B cell (primary cell): ENCODE results near the gene RPL18. TPM values are rescaled to one million over a fixed set of nuclear protein-coding genes. Genes with fewer than 3 reads are reported as not detected.

ENCODE experiments used
- ATAC-seq: fragments of 200-7000 bp; cut with Tn5 transposase; one replicate; pipeline ENCODE4 v1.10.0; 2021; ENCODE audit warnings: low read depth, mild to moderate bottlenecking, moderate number of reproducible peaks, moderate library complexity
- CTCF ChIA-PET: fragments of 350-600 bp; sonication (Branson Sonifier 250); formaldehyde crosslinking; loops from one replicate; lab custom pipeline; 2021; ENCODE audit warnings: antibody characterized with exemption, inconsistent platforms; lab: Charles Lee
- POLR2A ChIA-PET: fragments of 350-600 bp; sonication (Branson Sonifier 250); formaldehyde crosslinking; loops from one replicate; lab custom pipeline; 2021; ENCODE audit warnings: antibody characterized with exemption; lab: Charles Lee
- DNase-seq: peaks from one replicate; pipeline ENCODE4 v3.0.0; 2013
- H2AFZ ChIP-seq: 2 replicates; pipeline ENCODE4 v1.6.1; 2012; ENCODE audit warnings: mild to moderate bottlenecking, low read depth, low read length; ENCODE audit not compliant: insufficient read depth, poor library complexity, severe bottlenecking
- H3K27ac ChIP-seq, 2 donors: 1 replicate in 1 of 2; 2 replicates in 1 of 2; pipeline ENCODE4 v1.5.1; 2012 to 2013; ENCODE audit warnings: low read length in 2 of 2, mild to moderate bottlenecking in 2 of 2, moderate library complexity in 1 of 2
- H3K27me3 ChIP-seq, 4 experiments: fragments of 200-600 bp in 1 of 4; sonication (generic) in 1 of 4; replicated peaks in 1 of 4; 1 replicate in 2 of 4; 2 replicates in 2 of 4; pipeline versions ENCODE4 v1.6.1 to v1.7.0; 2013 to 2016; ENCODE audit warnings: low read length in 3 of 4, mild to moderate bottlenecking in 2 of 4, mixed read lengths in 1 of 4, moderate library complexity in 1 of 4; ENCODE audit not compliant: insufficient read depth in 4 of 4, control insufficient read depth in 3 of 4; ENCODE audit errors: control extremely low read depth in 1 of 4
- H3K36me3 ChIP-seq, 2 experiments: replicated peaks in 1 of 2; 1 replicate in 1 of 2; 2 replicates in 1 of 2; pipeline versions ENCODE4 v1.6.1 to v1.7.1; 2013; ENCODE audit warnings: low read length in 1 of 2; ENCODE audit not compliant: insufficient read depth in 2 of 2, control insufficient read depth in 1 of 2; ENCODE audit errors: control extremely low read depth in 1 of 2, extremely low read depth in 1 of 2
- H3K4me1 ChIP-seq, 2 donors: fragments of 200-600 bp in 1 of 2; sonication (generic) in 1 of 2; 1 replicate in 1 of 2; 2 replicates in 1 of 2; pipeline versions ENCODE4 v1.5.1 to v1.6.1; 2013 to 2017; ENCODE audit warnings: low read length in 2 of 2; ENCODE audit not compliant: control insufficient read depth in 2 of 2, insufficient read depth in 2 of 2
- H3K4me2 ChIP-seq: replicated peaks from 2 replicates; pipeline ENCODE3; 2012; ENCODE audit warnings: mild to moderate bottlenecking, low read depth, low read length; ENCODE audit not compliant: poor library complexity, severe bottlenecking
- H3K4me3 ChIP-seq, 5 experiments: fragments of 200-600 bp in 1 of 5; sonication (generic) in 1 of 5; 1 replicate in 3 of 5; 2 replicates in 2 of 5; pipeline versions ENCODE4 v1.5.1 to v1.7.0; 2011 to 2016; ENCODE audit warnings: low read length in 4 of 5, mild to moderate bottlenecking in 4 of 5, low read depth in 2 of 5, control low read depth in 1 of 5, moderate library complexity in 1 of 5; ENCODE audit not compliant: insufficient read depth in 1 of 5; ENCODE audit errors: control extremely low read depth in 1 of 5, extremely low read depth in 1 of 5
- H3K79me2 ChIP-seq: fragments of 200-600 bp; sonication (generic); one replicate; pipeline ENCODE4 v1.6.0; 2016; ENCODE audit warnings: low read length; ENCODE audit not compliant: control insufficient read depth, insufficient read depth
- H3K9ac ChIP-seq: fragments of 200-600 bp; sonication (generic); 2 replicates; pipeline ENCODE4 v1.6.1; 2017; ENCODE audit warnings: mild to moderate bottlenecking, low read length, moderate library complexity
- H3K9me3 ChIP-seq, 3 donors: one replicate each; pipeline versions ENCODE4 v1.6.1 to v1.7.1; 2013; ENCODE audit warnings: low read length in 2 of 3; ENCODE audit not compliant: control insufficient read depth in 2 of 3, insufficient read depth in 1 of 3; ENCODE audit errors: control extremely low read depth in 1 of 3
- H4K20me1 ChIP-seq: 2 replicates; pipeline ENCODE4 v1.6.0; 2012; ENCODE audit warnings: mild to moderate bottlenecking, low read length; ENCODE audit not compliant: insufficient read depth, control insufficient read depth, poor library complexity, severe bottlenecking
- H3K27ac Mint-ChIP-seq: one replicate; pipeline ENCODE4 v1.8.0; 2021; ENCODE audit warnings: mixed read lengths
- H3K27me3 Mint-ChIP-seq: one replicate; pipeline ENCODE4 v1.8.0; 2021; ENCODE audit warnings: mixed read lengths
- H3K4me1 Mint-ChIP-seq: one replicate; pipeline ENCODE4 v1.8.0; 2021; ENCODE audit warnings: mixed read lengths
- H3K4me3 Mint-ChIP-seq: one replicate; pipeline ENCODE4 v1.8.0; 2021; ENCODE audit warnings: mixed read lengths
- H3K9me3 Mint-ChIP-seq: one replicate; pipeline ENCODE4 v1.8.0; 2022; ENCODE audit warnings: mixed read lengths; ENCODE audit not compliant: insufficient read depth
- EZH2 ChIP-seq: IDR thresholded peaks from 2 replicates; pipeline ENCODE4 v1.6.1; 2012; ENCODE audit warnings: borderline replicate concordance, low read depth, mild to moderate bottlenecking, moderate library complexity, low read length; ENCODE audit not compliant: insufficient read depth, poor library complexity, severe bottlenecking
- WGBS: methylation state at CpG from one replicate; pipeline ENCODE4 v1.1.5; 2013; ENCODE audit warnings: missing lambda C conversion rate; ENCODE audit not compliant: insufficient coverage; 5-methylcytosine and 5-hydroxymethylcytosine counted together
- intact Hi-C: fragments of 100-400 bp; cut with micrococcal nuclease; formaldehyde crosslinking; loops from one replicate; pipeline ENCODE4 v1.10.0; 2022
- polyA plus RNA-seq: library from polyadenylated mRNA; depleted of rRNA; stranded (reverse); fragments of >200 nt; gene quantifications from 2 replicates; pipeline ENCODE4 v1.2.3, GENCODE V29; 2012
- total RNA-seq, 2 donors: library from RNA; stranded (reverse); fragments of 120-200 nt in 1 of 2; gene quantifications; 1 replicate in 1 of 2; 2 replicates in 1 of 2; pipeline versions ENCODE4 v1.2.3 to v1.2.4, GENCODE V29; 2013 to 2022
- TF ChIP-seq, protein P1 (sequence below): fragments of 200-600 bp; IDR thresholded peaks from one replicate; pipeline ENCODE4 v1.8.0; 2022; ENCODE audit warnings: antibody characterized with exemption, mild to moderate bottlenecking

The RPL18 gene
- total and polyA plus RNA-seq, 2 donors (not counting 1 experiment from before 2014, with no cell fraction given) = 2,248 to 4,393 TPM

- Histone ChIP-seq H3K9me3 (peaks cover 0 to 3% (median 0%) of the 10 kb centered on the region in 3 donors), H2AFZ (no peak overlapping the region), H4K20me1 (no peaks in the 10 kb centered on the region), H3K9ac (no peak overlapping the region), H3K36me3 (no peaks in the 10 kb centered on the region), H3K27me3 (peaks cover 0 to 7% (median 4%) of the 10 kb centered on the region in 4 experiments), H3K4me3 (no peak overlapping the region), H3K4me2 (no peak overlapping the region), H3K27ac (no peak overlapping the region), H3K79me2 (no peaks in the 10 kb centered on the region), H3K4me1 (peaks cover 4 to 11% of the 10 kb centered on the region in 2 donors)
- Mint-ChIP-seq H3K27ac (no peak overlapping the region), H3K4me3 (no peak overlapping the region), H3K27me3 (peaks cover 8% of the 10 kb centered on the region), H3K9me3 (no peaks in the 10 kb centered on the region), H3K4me1 (peaks cover 8% of the 10 kb centered on the region)
- intact Hi-C loops = no loop called here
- TF ChIP-seq EZH2 = no peak
- no peak for ATAC-seq
- no peak for DNase-seq
- ChIA-PET POLR2A (no interaction called here), CTCF (interaction anchor here (1.3 to 2.1 kb wide), 2 partner anchors 33 to 85 kb away, joined by 4 read pairs; no protein-coding TSS in a partner anchor)
- 91% methylated on average over 5 of the region's 5 CpGs for WGBS
Measured at GRCh38 chr19:48591021-48591420, 28.0 kb downstream of the RPL18 start.

DNA sequence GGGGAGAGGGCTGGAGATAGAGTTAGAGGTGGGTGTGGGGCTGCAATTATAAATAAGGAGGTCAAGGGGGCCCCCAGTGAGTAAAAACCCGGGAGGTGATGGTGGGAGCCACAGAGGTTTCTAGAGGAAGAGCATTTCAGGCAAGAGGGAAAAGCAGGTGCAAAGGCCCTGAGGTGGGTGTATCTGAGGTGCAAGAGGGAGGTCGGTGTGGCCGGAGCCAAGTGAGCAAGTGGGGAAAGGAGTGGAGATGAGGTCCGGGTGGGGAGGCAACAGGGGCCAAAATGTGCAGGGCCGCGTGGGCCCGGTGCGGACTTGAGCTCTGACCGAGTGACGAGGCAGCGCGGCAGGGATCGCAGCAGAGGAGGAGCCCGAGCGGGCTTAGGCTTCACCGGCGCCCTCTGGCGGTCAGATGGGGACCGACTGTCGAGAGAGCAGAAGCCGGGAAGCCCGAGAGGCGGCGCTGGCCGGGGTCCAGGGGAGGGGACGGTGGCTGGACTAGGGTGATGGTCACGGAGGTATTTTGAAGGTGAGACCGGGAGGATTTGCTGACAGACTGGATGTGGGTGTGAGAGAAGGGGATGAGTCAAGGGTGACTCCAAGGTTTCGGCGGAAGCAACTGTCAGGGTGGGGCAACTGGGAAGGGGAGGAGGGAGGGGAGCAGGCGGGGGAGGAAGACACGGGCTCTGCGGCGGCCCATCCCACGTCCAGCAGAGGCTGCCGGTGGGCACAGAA lies 30.1 kb downstream of the RPL18 start:
- H3K9ac ChIP-seq = peak overlapping the region; percentile 46
- peaks cover 0 to 14% (median 0%) of the 10 kb centered on the region in 3 donors for H3K9me3 ChIP-seq
- H3K27me3 Mint-ChIP-seq = peaks cover 14% of the 10 kb centered on the region
- H3K27ac Mint-ChIP-seq = no peak overlapping the region
- TF ChIP-seq EZH2 = no peak
- TF ChIP-seq, protein P1, sequence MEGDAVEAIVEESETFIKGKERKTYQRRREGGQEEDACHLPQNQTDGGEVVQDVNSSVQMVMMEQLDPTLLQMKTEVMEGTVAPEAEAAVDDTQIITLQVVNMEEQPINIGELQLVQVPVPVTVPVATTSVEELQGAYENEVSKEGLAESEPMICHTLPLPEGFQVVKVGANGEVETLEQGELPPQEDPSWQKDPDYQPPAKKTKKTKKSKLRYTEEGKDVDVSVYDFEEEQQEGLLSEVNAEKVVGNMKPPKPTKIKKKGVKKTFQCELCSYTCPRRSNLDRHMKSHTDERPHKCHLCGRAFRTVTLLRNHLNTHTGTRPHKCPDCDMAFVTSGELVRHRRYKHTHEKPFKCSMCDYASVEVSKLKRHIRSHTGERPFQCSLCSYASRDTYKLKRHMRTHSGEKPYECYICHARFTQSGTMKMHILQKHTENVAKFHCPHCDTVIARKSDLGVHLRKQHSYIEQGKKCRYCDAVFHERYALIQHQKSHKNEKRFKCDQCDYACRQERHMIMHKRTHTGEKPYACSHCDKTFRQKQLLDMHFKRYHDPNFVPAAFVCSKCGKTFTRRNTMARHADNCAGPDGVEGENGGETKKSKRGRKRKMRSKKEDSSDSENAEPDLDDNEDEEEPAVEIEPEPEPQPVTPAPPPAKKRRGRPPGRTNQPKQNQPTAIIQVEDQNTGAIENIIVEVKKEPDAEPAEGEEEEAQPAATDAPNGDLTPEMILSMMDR = peak; percentile 94
- peak overlapping the region in 4 of 5 experiments; percentile 14 to 56 (median 48) for H3K4me3 ChIP-seq
- H2AFZ ChIP-seq = peak overlapping the region; percentile 67
- no peaks in the 10 kb centered on the region for H3K36me3 ChIP-seq
- H3K4me3 Mint-ChIP-seq = peak overlapping the region; percentile 82
- DNase-seq (peak; percentile 89), ATAC-seq (peak; percentile 91)
- ChIA-PET POLR2A (interaction anchor here (0.6 to 0.7 kb wide), 2 partner anchors 75 to 185 kb away, joined by 3 to 4 read pairs; no protein-coding TSS in a partner anchor), CTCF (interaction anchor here (0.7 to 5.0 kb wide), 24 partner anchors 9 to 626 kb away, joined by 3 to 40 read pairs (median 4); partner anchors contain the start of genes FAM83E and SPACA4)
- peaks cover 12% of the 10 kb centered on the region for H3K4me1 Mint-ChIP-seq
- 5% methylated on average over 36 of the region's 36 CpGs for WGBS
- H4K20me1 ChIP-seq = no peaks in the 10 kb centered on the region
- H3K4me1 ChIP-seq = peaks cover 4 to 15% of the 10 kb centered on the region in 2 donors
- H3K27ac ChIP-seq = no peak overlapping the region
- H3K9me3 Mint-ChIP-seq = no peaks in the 10 kb centered on the region
- peak overlapping the region; percentile 67 for H3K4me2 ChIP-seq
- no peaks in the 10 kb centered on the region for H3K79me2 ChIP-seq
- intact Hi-C loops = loop anchor here (1.0 to 2.0 kb wide), 5 partner anchors 19 to 322 kb away; no protein-coding TSS in a partner anchor
- H3K27me3 ChIP-seq = peaks cover 0 to 7% (median 4%) of the 10 kb centered on the region in 4 experiments
